ENCODE results near the gene CMSS1.
"Not testable (repeated sequence)": the region's sequence is repeated elsewhere in the genome, so short reads cannot be mapped to it uniquely, and the experiment has no call there.

The CMSS1 gene

GRCh38 chr3:99818818-99819217 is 1.2 kb downstream of the CMSS1 start:
- no peak for DNase-seq (ENCODE audit: low read depth in 2 of 2)

- DNase-seq (ENCODE audit: low read depth in 2 of 2) = no peak
Observed at GRCh38 chr3:99823723-99824711, 6.4 kb downstream of the CMSS1 start.

- no peak for DNase-seq (ENCODE audit: low read depth in 2 of 2)
Observed at GRCh38 chr3:99825004-99825640, 7.5 kb downstream of the CMSS1 start.

- DNase-seq (ENCODE audit: low read depth in 2 of 2) = no peak
Observed at GRCh38 chr3:99829844-99830243, 12.2 kb downstream of the CMSS1 start.

- DNase-seq (ENCODE audit: low read depth in 2 of 2) = no peak
Observed at GRCh38 chr3:99833617-99834205, 16.0 kb downstream of the CMSS1 start.

- no peak for DNase-seq (ENCODE audit: low read depth in 2 of 2)
Observed at GRCh38 chr3:99834211-99834957, 16.7 kb downstream of the CMSS1 start.

GRCh38 chr3:99836681-99837080 is 19.0 kb downstream of the CMSS1 start:
- DNase-seq (ENCODE audit: low read depth in 2 of 2) = no peak

GRCh38 chr3:99837715-99838114 is 20.1 kb downstream of the CMSS1 start:
- DNase-seq (ENCODE audit: low read depth in 2 of 2) = no peak

- no peak for DNase-seq (ENCODE audit: low read depth in 2 of 2)
Observed at GRCh38 chr3:99838755-99839154, 21.1 kb downstream of the CMSS1 start.

GRCh38 chr3:99839613-99840012 is 22.0 kb downstream of the CMSS1 start:
- DNase-seq (ENCODE audit: low read depth in 2 of 2) = no peak

- DNase-seq (ENCODE audit: low read depth in 2 of 2) = not testable (repeated sequence)
Observed at GRCh38 chr3:99841949-99842348, 24.3 kb downstream of the CMSS1 start.

GRCh38 chr3:99842826-99843589 is 25.3 kb downstream of the CMSS1 start:
- DNase-seq (ENCODE audit: low read depth in 2 of 2) = peak in 1 of 2 experiments; percentile 30

- DNase-seq (ENCODE audit: low read depth in 2 of 2) = no peak
Observed at GRCh38 chr3:99843590-99844258, 26.1 kb downstream of the CMSS1 start.

GRCh38 chr3:99845331-99845730 is 27.7 kb downstream of the CMSS1 start:
- no peak for DNase-seq (ENCODE audit: low read depth in 2 of 2)

- no peak for DNase-seq (ENCODE audit: low read depth in 2 of 2)
Observed at GRCh38 chr3:99845999-99846398, 28.3 kb downstream of the CMSS1 start.

- peak in 1 of 2 experiments; percentile 45 for DNase-seq (ENCODE audit: low read depth in 2 of 2)
Observed at GRCh38 chr3:99846477-99847160, 29.0 kb downstream of the CMSS1 start.

- DNase-seq (ENCODE audit: low read depth in 2 of 2) = no peak
Observed at GRCh38 chr3:99848433-99848832, 30.8 kb downstream of the CMSS1 start.

GRCh38 chr3:99850608-99851007 is 32.9 kb downstream of the CMSS1 start:
- no peak for DNase-seq (ENCODE audit: low read depth in 2 of 2)

- DNase-seq (ENCODE audit: low read depth in 2 of 2) = no peak
Observed at GRCh38 chr3:99851955-99852354, 34.3 kb downstream of the CMSS1 start.

- no peak for DNase-seq (ENCODE audit: low read depth in 2 of 2)
Observed at GRCh38 chr3:99852851-99853250, 35.2 kb downstream of the CMSS1 start.

Data from fibroblast of skin of left quadriceps (primary cell).